LNCaP clone FGC (cell line): ENCODE data around the gene TVP23C.
"Not testable (repeated sequence)": the region's sequence is repeated elsewhere in the genome, so short reads cannot be mapped to it uniquely, and the experiment has no call there.

ENCODE experiments used
- DNase-seq: peaks from one replicate; pipeline ENCODE4 v3.0.0-alpha.2; 2011; ENCODE audit warnings: low read depth
- H3K4me3 ChIP-seq: 2 replicates; pipeline ENCODE4 v1.5.1; 2011; ENCODE audit warnings: mild to moderate bottlenecking, low read depth, low read length, control low read depth
- CTCF ChIP-seq: IDR thresholded peaks from 2 replicates; pipeline ENCODE4 v1.5.1; 2012; ENCODE audit warnings: mild to moderate bottlenecking; ENCODE audit not compliant: control insufficient read depth, insufficient read depth; ENCODE audit errors: extremely low read depth

The TVP23C gene

GRCh38 chr17:15552932-15553331, 10.4 kb downstream of the TVP23C start:
- peak; percentile 28 for TF ChIP-seq CTCF
- H3K4me3 ChIP-seq, DNase-seq: not testable (repeated sequence)

GRCh38 chr17:15549552-15549951, 13.7 kb downstream of the TVP23C start:
- DNase-seq, H3K4me3 ChIP-seq: not testable (repeated sequence)

- DNase-seq, H3K4me3 ChIP-seq: not testable (repeated sequence)
These were observed 16.7 kb downstream of the TVP23C start for GRCh38 chr17:15546604-15547003.

GRCh38 chr17:15540371-15541219, 22.7 kb downstream of the TVP23C start:
- not testable (repeated sequence) for H3K4me3 ChIP-seq, DNase-seq

- not testable (repeated sequence) for DNase-seq, H3K4me3 ChIP-seq
These were observed 30.2 kb downstream of the TVP23C start for GRCh38 chr17:15533122-15533521.

- peak; percentile 64 for TF ChIP-seq CTCF
- H3K4me3 ChIP-seq, DNase-seq: not testable (repeated sequence)
These were observed 36.7 kb downstream of the TVP23C start for GRCh38 chr17:15526292-15527218.

GRCh38 chr17:15524990-15525985, 38.0 kb downstream of the TVP23C start:
- DNase-seq: peak; percentile 56
- not testable (repeated sequence) for H3K4me3 ChIP-seq

GRCh38 chr17:15516150-15516549, 47.1 kb downstream of the TVP23C start:
- no peak overlapping the region for H3K4me3 ChIP-seq
- DNase-seq: no peak
- TF ChIP-seq CTCF: no peak

- no peak overlapping the region for H3K4me3 ChIP-seq
- DNase-seq: no peak
- TF ChIP-seq CTCF: no peak
These were observed 48.8 kb downstream of the TVP23C start for GRCh38 chr17:15514469-15514868.
